ENCODE results near the gene SSX4B. TPM values are rescaled to one million over a fixed set of nuclear protein-coding genes. Genes with fewer than 3 reads are reported as not detected.
"Not testable (repeated sequence)": the region's sequence is repeated elsewhere in the genome, so short reads cannot be mapped to it uniquely, and the experiment has no call there.

SSX4B gene, protein sequence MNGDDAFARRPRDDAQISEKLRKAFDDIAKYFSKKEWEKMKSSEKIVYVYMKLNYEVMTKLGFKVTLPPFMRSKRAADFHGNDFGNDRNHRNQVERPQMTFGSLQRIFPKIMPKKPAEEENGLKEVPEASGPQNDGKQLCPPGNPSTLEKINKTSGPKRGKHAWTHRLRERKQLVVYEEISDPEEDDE
- not detected in 2 replicates for total RNA-seq (2022)
- not detected for Bru-seq, nascent RNA
- BruChase-seq, experiment 1, labeled RNA remaining after a 6-hour chase, result not detected
- not detected for BruChase-seq, experiment 2, labeled RNA remaining after a 2-hour chase
- long read RNA-seq, result 0 reads

GRCh38 chrX:48411860-48412259 lies at the start of gene SSX4B:
Gene SSX4B, minus strand, starts transcription at chrX:48411960. Its CDS starts 588 bp downstream, at chrX:48411372.
- DNase-seq; H3K4me3 Mint-ChIP-seq (ENCODE audit: low read depth, unreplicated experiment); H3K9me3 Mint-ChIP-seq (ENCODE audit: low read depth, unreplicated experiment); H3K4me1 Mint-ChIP-seq (ENCODE audit: low read depth, unreplicated experiment); H3K27me3 Mint-ChIP-seq (ENCODE audit: unreplicated experiment); BruUV-seq (replicated peaks); CTCF ChIA-PET; H3K36me3 Mint-ChIP-seq (ENCODE audit: insufficient read depth, unreplicated experiment); intact Hi-C loops (cut with micrococcal nuclease; ENCODE audit: unreplicated experiment); H3K27ac Mint-ChIP-seq (ENCODE audit: unreplicated experiment): not testable (repeated sequence)

- Mint-ChIP-seq H3K27ac (ENCODE audit: unreplicated experiment) (no peak overlapping the region), H3K4me3 (ENCODE audit: low read depth, unreplicated experiment) (no peak overlapping the region), H3K36me3 (ENCODE audit: insufficient read depth, unreplicated experiment) (no peaks in the 10 kb centered on the region), H3K27me3 (ENCODE audit: unreplicated experiment) (peaks cover 9% of the 10 kb centered on the region), H3K4me1 (ENCODE audit: low read depth, unreplicated experiment) (peaks cover 11% of the 10 kb centered on the region), H3K9me3 (ENCODE audit: low read depth, unreplicated experiment) (no peaks in the 10 kb centered on the region)
- TF ChIP-seq CTCF (IDR thresholded peaks at IDR 0.05; ENCODE audit: unreplicated experiment), result no peak
- DNase-seq, result no peak
- no TSS peak for BruUV-seq (replicated peaks)
- intact Hi-C loops (cut with micrococcal nuclease; ENCODE audit: unreplicated experiment), result no loop called here
- CTCF ChIA-PET, result no interaction called here
Observed at GRCh38 chrX:48460606-48461005, 48.8 kb upstream of the SSX4B start.

GRCh38 chrX:48460031-48460430 lies 48.3 kb upstream of the SSX4B start:
- no peak overlapping the region for H3K4me3 Mint-ChIP-seq (ENCODE audit: low read depth, unreplicated experiment)
- DNase-seq, result no peak
- CTCF ChIA-PET, result no interaction called here
- no peak for TF ChIP-seq CTCF (IDR thresholded peaks at IDR 0.05; ENCODE audit: unreplicated experiment)
- peaks cover 9% of the 10 kb centered on the region for H3K27me3 Mint-ChIP-seq (ENCODE audit: unreplicated experiment)
- peaks cover 11% of the 10 kb centered on the region for H3K4me1 Mint-ChIP-seq (ENCODE audit: low read depth, unreplicated experiment)
- no peaks in the 10 kb centered on the region for H3K36me3 Mint-ChIP-seq (ENCODE audit: insufficient read depth, unreplicated experiment)
- intact Hi-C loops (cut with micrococcal nuclease; ENCODE audit: unreplicated experiment), result no loop called here
- no peak overlapping the region for H3K27ac Mint-ChIP-seq (ENCODE audit: unreplicated experiment)
- no peaks in the 10 kb centered on the region for H3K9me3 Mint-ChIP-seq (ENCODE audit: low read depth, unreplicated experiment)
- no TSS peak for BruUV-seq (replicated peaks)

DNA sequence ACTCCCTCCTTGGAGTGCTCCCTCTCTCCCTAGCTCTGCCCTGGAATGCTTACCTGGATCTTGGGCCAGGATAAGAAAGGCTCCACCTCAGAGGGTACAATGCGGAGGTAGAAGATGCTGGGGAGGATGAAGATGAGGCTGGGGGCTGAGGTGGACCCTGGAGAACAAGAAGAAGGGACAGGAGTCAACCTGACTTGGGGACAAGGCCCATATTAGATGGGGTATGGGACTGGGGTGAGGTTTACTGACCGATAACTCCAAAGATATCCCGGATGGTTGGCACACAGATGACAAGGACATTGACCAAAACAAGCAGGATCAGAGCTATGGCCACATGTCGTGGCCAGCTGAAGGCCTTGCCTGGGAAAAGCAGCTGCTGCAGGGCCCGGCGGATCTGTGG lies 47.7 kb upstream of the SSX4B start:
- peaks cover 11% of the 10 kb centered on the region for H3K4me1 Mint-ChIP-seq (ENCODE audit: low read depth, unreplicated experiment)
- no peaks in the 10 kb centered on the region for H3K36me3 Mint-ChIP-seq (ENCODE audit: insufficient read depth, unreplicated experiment)
- CTCF ChIA-PET, result no interaction called here
- no peak for TF ChIP-seq CTCF (IDR thresholded peaks at IDR 0.05; ENCODE audit: unreplicated experiment)
- H3K27me3 Mint-ChIP-seq (ENCODE audit: unreplicated experiment), result peaks cover 9% of the 10 kb centered on the region
- BruUV-seq (replicated peaks), result no TSS peak
- H3K27ac Mint-ChIP-seq (ENCODE audit: unreplicated experiment), result no peak overlapping the region
- no peak overlapping the region for H3K4me3 Mint-ChIP-seq (ENCODE audit: low read depth, unreplicated experiment)
- DNase-seq, result no peak
- no peaks in the 10 kb centered on the region for H3K9me3 Mint-ChIP-seq (ENCODE audit: low read depth, unreplicated experiment)
- intact Hi-C loops (cut with micrococcal nuclease; ENCODE audit: unreplicated experiment), result no loop called here

- intact Hi-C loops (cut with micrococcal nuclease; ENCODE audit: unreplicated experiment), result no loop called here
- Mint-ChIP-seq H3K4me3 (ENCODE audit: low read depth, unreplicated experiment) (no peak overlapping the region), H3K27me3 (ENCODE audit: unreplicated experiment) (peaks cover 9% of the 10 kb centered on the region), H3K4me1 (ENCODE audit: low read depth, unreplicated experiment) (peaks cover 5% of the 10 kb centered on the region), H3K36me3 (ENCODE audit: insufficient read depth, unreplicated experiment) (no peaks in the 10 kb centered on the region), H3K27ac (ENCODE audit: unreplicated experiment) (no peak overlapping the region), H3K9me3 (ENCODE audit: low read depth, unreplicated experiment) (no peaks in the 10 kb centered on the region)
- TF ChIP-seq CTCF (IDR thresholded peaks at IDR 0.05; ENCODE audit: unreplicated experiment), result no peak
- no TSS peak for BruUV-seq (replicated peaks)
- no peak for DNase-seq
- CTCF ChIA-PET, result no interaction called here
Observed at GRCh38 chrX:48458711-48459110, 47.0 kb upstream of the SSX4B start.

Measured in Calu3 (cell line).